Endothelial cell of umbilical vein (primary cell): ENCODE measurements around the gene LHPP. TPM values are rescaled to one million over a fixed set of nuclear protein-coding genes. Genes with fewer than 3 reads are reported as not detected.

Experiments used
- BruUV-seq: library from RNA; stranded (reverse); fragments of 400-500 nt; replicated peaks from 2 replicates; lab custom pipeline; 2021; lab: Mats Ljungman, UMichigan
- CTCF ChIA-PET: fragments of 300-600, 350-600 bp; sonication (Branson Sonifier 250); formaldehyde crosslinking; loops from one replicate; lab custom pipeline; 2021; ENCODE audit warnings: antibody characterized with exemption, inconsistent platforms; lab: Charles Lee
- POLR2A ChIA-PET: fragments of 300-600, 350-600 bp; sonication (Branson Sonifier 250); formaldehyde crosslinking; loops from one replicate; lab custom pipeline; 2021; ENCODE audit warnings: antibody characterized with exemption, inconsistent platforms; lab: Charles Lee
- DNase-seq: peaks from one replicate; pipeline ENCODE4 v3.0.0-alpha.2; 2011; ENCODE audit warnings: low read depth, low spot score
- FAIRE-seq: peaks from 2 replicates; lab custom pipeline; 2011; peaks lifted over from hg19 to GRCh38; lab: Jason Lieb, UNC
- H2AFZ ChIP-seq: 2 replicates; pipeline ENCODE4 v1.6.0; 2012; ENCODE audit warnings: low read depth, low read length, control low read depth, inconsistent platforms
- H3K27ac ChIP-seq: 2 replicates; pipeline ENCODE4 v1.5.1; 2011; ENCODE audit warnings: low read depth, mild to moderate bottlenecking, control low read depth, low read length, moderate library complexity; ENCODE audit not compliant: insufficient read depth
- H3K27me3 ChIP-seq, 2 experiments: 2 replicates each; pipeline versions ENCODE4 v1.6.0 to v1.6.1; 2011; ENCODE audit warnings: low read length in 2 of 2, mixed read lengths in 1 of 2; ENCODE audit not compliant: control insufficient read depth in 2 of 2, insufficient read depth in 2 of 2
- H3K36me3 ChIP-seq, 2 experiments: 2 replicates in 1 of 2; 3 replicates in 1 of 2; pipeline ENCODE4 v1.5.1; 2011; ENCODE audit warnings: low read length in 2 of 2, mild to moderate bottlenecking in 1 of 2, moderate library complexity in 1 of 2; ENCODE audit not compliant: control insufficient read depth in 2 of 2, insufficient read depth in 2 of 2; ENCODE audit errors: extremely low read depth in 1 of 2
- H3K4me1 ChIP-seq: 3 replicates; pipeline ENCODE4 v1.5.1; 2011; ENCODE audit warnings: mild to moderate bottlenecking, low read length; ENCODE audit not compliant: control insufficient read depth, insufficient read depth; ENCODE audit errors: extremely low read depth
- H3K4me2 ChIP-seq: 2 replicates; pipeline ENCODE4 v1.6.1; 2011; ENCODE audit warnings: low read length, control low read depth, mixed read lengths; ENCODE audit not compliant: insufficient read depth
- H3K4me3 ChIP-seq, 3 experiments: fragments of 200-600 bp in 1 of 3; sonication (generic), shearing (Covaris generic) in 1 of 3; replicated peaks in 1 of 3; 2 replicates each; pipeline ENCODE4 v1.5.1; 2011 to 2016; ENCODE audit warnings: control low read depth in 3 of 3, low read length in 3 of 3, mild to moderate bottlenecking in 2 of 3, inconsistent platforms in 1 of 3, low read depth in 1 of 3, moderate library complexity in 1 of 3; ENCODE audit not compliant: insufficient read depth in 1 of 3
- H3K79me2 ChIP-seq: 2 replicates; pipeline ENCODE4 v1.6.0; 2012; ENCODE audit warnings: low read length, inconsistent platforms; ENCODE audit not compliant: control insufficient read depth, insufficient read depth
- H3K9ac ChIP-seq: replicated peaks from 2 replicates; pipeline ENCODE3; 2011; ENCODE audit warnings: low read length, control low read depth; ENCODE audit not compliant: insufficient read depth; ENCODE audit errors: extremely low read depth
- H3K9me1 ChIP-seq: replicated peaks from 3 replicates; pipeline ENCODE4 v1.6.0; 2011; ENCODE audit warnings: mild to moderate bottlenecking, low read length; ENCODE audit not compliant: control insufficient read depth, insufficient read depth; ENCODE audit errors: extremely low read depth
- H3K9me3 ChIP-seq: replicated peaks from 2 replicates; pipeline ENCODE4 v1.5.1; 2012; ENCODE audit warnings: low read length, inconsistent platforms; ENCODE audit not compliant: control insufficient read depth, insufficient read depth
- H4K20me1 ChIP-seq: replicated peaks from 2 replicates; pipeline ENCODE3; 2011; ENCODE audit warnings: mild to moderate bottlenecking, low read length; ENCODE audit not compliant: control insufficient read depth, insufficient read depth; ENCODE audit errors: extremely low read depth
- CTCF ChIP-seq, 2 donors: IDR thresholded peaks; 1 replicate in 1 of 2; 2 replicates in 1 of 2; pipeline ENCODE4 v1.5.1; 2011; ENCODE audit warnings: low read length in 2 of 2, mild to moderate bottlenecking in 2 of 2, moderate library complexity in 2 of 2, control low read depth in 1 of 2, inconsistent platforms in 1 of 2, low read depth in 1 of 2; ENCODE audit not compliant: insufficient read depth in 1 of 2; ENCODE audit errors: extremely low read depth in 1 of 2
- EZH2 ChIP-seq: IDR thresholded peaks from 2 replicates; pipeline ENCODE4 v1.6.1; 2012; ENCODE audit warnings: borderline replicate concordance, low read depth, mild to moderate bottlenecking, moderate library complexity, low read length, inconsistent platforms; ENCODE audit not compliant: severe bottlenecking
- FOS ChIP-seq: IDR thresholded peaks from 2 replicates; pipeline ENCODE4 v1.6.1; 2011; ENCODE audit warnings: mild to moderate bottlenecking, low read length, moderate library complexity, borderline replicate concordance; ENCODE audit not compliant: insufficient read depth
- GATA2 ChIP-seq: IDR thresholded peaks from 2 replicates; pipeline ENCODE4 v1.7.0; 2011; ENCODE audit warnings: low read depth, mild to moderate bottlenecking, moderate library complexity, mixed read lengths, low read length; ENCODE audit not compliant: insufficient read length, insufficient read depth
- MYC ChIP-seq: IDR thresholded peaks from one replicate; pipeline ENCODE4 v1.6.1; 2011; ENCODE audit warnings: mild to moderate bottlenecking, low read depth, low read length
- POLR2A ChIP-seq: IDR thresholded peaks from 2 replicates; pipeline ENCODE4 v1.6.1; 2012; ENCODE audit warnings: low read depth, mild to moderate bottlenecking, control low read depth, low read length
- POLR2AphosphoS5 ChIP-seq: IDR thresholded peaks from 2 replicates; pipeline ENCODE4 v1.6.1; 2012; ENCODE audit warnings: low read depth, mild to moderate bottlenecking, control low read depth, low read length, moderate library complexity; ENCODE audit not compliant: insufficient read depth
- dilution Hi-C: fragments of 300-500 bp; cut with MboI; formaldehyde crosslinking; loops from one replicate; pipeline ENCODE4 v1.15.0; 2019; ENCODE audit warnings: low sequenced_read_pairs; ENCODE audit not compliant: extremely low pct_ligation_motif_present
- intact Hi-C: fragments of 100-400 bp; cut with micrococcal nuclease; formaldehyde crosslinking; loops from one replicate; pipeline ENCODE4 v1.10.0; 2022
- polyA plus RNA-seq, 4 experiments: library from polyadenylated mRNA; depleted of rRNA in 3 of 4; stranded (reverse) in 3 of 4; unstranded in 1 of 4; fragments of >200 nt; gene quantifications; 2 replicates each; pipeline versions ENCODE4 v1.2.1 to v1.2.3, GENCODE V29; 2011 to 2012; ENCODE audit warnings: missing spikeins in 1 of 4
- total RNA-seq: library from RNA; stranded (reverse); gene quantifications from 2 replicates; pipeline ENCODE4 v1.2.3, GENCODE V29; 2021
- TF ChIP-seq, protein P1 (sequence below): IDR thresholded peaks from 2 replicates; pipeline ENCODE4 v1.6.1; 2011; ENCODE audit not compliant: insufficient read depth, insufficient read length

LHPP gene
- total and polyA plus RNA-seq, 2 donors (not counting 3 experiments of a cell fraction or from before 2014, with no cell fraction given), result 5.8 to 11.2 TPM

DNA sequence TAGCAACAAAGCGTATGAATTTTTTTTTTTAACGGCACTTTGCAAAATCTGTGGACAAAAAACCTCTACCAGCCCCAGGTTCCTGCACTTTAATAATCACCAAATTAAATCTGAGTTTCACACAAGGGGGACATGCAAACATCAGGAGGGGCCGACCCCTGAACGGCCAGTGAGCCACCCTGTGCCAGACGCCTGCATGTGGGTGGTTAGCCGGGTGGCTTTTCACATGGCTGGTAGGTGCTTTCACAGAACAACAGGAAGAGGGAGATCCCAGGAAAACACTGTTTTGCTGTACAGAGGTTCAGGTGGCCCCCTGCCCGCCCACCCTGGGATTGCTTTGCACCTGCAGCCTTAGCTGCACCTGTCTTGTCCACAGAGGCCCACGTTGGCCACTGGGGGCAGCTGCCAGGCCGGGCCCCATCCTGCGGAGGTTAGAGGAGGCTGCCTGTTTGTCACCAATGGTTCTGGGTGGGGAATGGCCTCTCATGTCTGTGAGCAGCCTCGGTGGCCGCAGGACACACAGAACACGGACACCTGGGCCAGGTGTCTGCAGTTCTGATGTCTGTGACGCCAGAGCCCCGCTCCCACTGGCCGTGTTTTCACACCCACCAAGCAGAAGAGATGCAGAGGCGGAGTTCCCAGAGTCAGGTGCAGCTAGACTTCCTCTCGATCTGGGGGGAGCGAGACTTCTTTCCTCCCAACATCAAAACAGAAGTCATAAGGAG is 174.8 kb downstream of the LHPP start:
- Histone ChIP-seq H3K36me3 (no peaks in the 10 kb centered on the region), H3K4me3 (no peak overlapping the region), H3K27ac (no peak overlapping the region), H3K27me3 (no peaks in the 10 kb centered on the region), H4K20me1 (no peaks in the 10 kb centered on the region), H3K79me2 (no peaks in the 10 kb centered on the region), H3K4me2 (no peak overlapping the region), H3K9me1 (no peaks in the 10 kb centered on the region), H2AFZ (no peak overlapping the region), H3K4me1 (peaks cover 2% of the 10 kb centered on the region), H3K9me3 (no peaks in the 10 kb centered on the region), H3K9ac (no peak overlapping the region)
- DNase-seq (no peak), FAIRE-seq (no peak)
- no TSS peak for BruUV-seq
- dilution Hi-C loops (no loop called here), intact Hi-C loops (no loop called here)
- TF ChIP-seq FOS, result no peak
- TF ChIP-seq POLR2AphosphoS5, result no peak
- no peak for TF ChIP-seq POLR2A
- no peak for TF ChIP-seq GATA2
- no peak for TF ChIP-seq EZH2
- TF ChIP-seq CTCF (IDR thresholded peaks at IDR 0.05; ENCODE audit: extremely low read depth in 1 of 2, insufficient read depth in 1 of 2, low read depth in 1 of 2, low read length in 2 of 2), result no peak
- TF ChIP-seq, protein P1, sequence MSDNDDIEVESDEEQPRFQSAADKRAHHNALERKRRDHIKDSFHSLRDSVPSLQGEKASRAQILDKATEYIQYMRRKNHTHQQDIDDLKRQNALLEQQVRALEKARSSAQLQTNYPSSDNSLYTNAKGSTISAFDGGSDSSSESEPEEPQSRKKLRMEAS, result no peak
- TF ChIP-seq MYC, result no peak
- CTCF ChIA-PET, result interaction anchor here (0.6 to 0.9 kb wide), 2 partner anchors 16 to 47 kb away, joined by 3 to 4 read pairs; no protein-coding TSS in a partner anchor
- POLR2A ChIA-PET, result no interaction called here
